HG02884 (cell line): ENCODE measurements around the gene GLRA3.
"Not testable (repeated sequence)": the region's sequence is repeated elsewhere in the genome, so short reads cannot be mapped to it uniquely, and the experiment has no call there.

Experiments
- ATAC-seq: cut with Tn5 transposase; IDR thresholded peaks from one replicate; pipeline ENCODE4 v1.9.1; 2021; ENCODE audit warnings: mild to moderate bottlenecking, moderate library complexity; ENCODE audit not compliant: unreplicated experiment

The GLRA3 gene

DNA sequence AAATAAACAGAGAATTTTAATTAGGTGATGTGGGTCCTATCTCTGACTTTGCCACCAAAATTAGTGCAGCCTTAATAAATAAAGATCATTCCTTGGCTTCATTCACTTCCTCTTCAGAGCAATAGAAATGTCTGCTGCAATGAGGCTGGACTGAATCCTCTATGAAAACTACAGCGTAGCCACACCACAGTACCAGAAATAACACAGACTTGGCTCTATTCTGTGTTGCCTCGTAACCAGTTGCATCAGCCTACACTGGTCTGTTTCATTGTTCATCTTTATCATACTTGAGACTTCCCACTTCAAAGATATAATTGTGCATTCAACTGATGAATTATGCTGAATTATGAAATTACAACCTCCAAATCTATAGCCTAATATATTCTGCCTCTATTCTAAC is 15.8 kb downstream of the GLRA3 start:
- ATAC-seq, result no peak

DNA sequence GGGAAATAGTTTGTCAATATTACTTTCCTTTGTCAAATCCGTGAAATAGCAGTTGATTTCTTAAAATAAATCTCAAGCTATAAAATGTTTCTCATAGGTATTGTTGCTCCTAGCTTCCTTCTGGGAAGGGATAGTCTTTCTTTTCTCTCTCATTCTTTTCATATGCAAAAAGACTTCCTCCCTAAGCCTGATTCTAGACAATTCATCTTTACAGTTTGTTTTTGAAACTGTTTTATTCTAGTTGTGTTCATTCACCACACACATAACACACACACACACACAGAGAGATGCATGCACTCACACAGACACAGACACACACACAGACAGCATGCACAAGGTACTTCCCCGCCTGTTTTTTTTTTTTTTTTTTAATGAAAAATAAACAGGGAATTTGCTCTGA is 18.2 kb downstream of the GLRA3 start:
- no peak for ATAC-seq

DNA sequence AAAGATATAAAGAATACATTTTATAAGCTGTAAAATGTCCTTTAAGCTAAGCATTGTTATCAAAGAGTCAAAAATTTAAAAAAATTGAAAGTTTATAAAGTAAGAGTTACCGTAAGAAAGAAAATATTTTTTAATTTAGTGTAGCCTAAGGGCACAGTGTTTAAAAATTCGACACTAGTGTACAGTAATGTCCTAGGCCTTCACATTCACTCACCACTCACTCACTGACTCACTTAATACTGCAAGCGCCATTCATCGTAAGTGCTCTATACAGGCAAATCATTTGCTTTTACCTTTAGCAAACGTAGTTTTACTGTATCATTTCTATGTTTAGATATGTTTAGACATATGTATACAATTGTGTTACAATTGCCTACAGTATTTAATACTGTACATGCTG is 20.2 kb downstream of the GLRA3 start:
- ATAC-seq, result no peak

DNA sequence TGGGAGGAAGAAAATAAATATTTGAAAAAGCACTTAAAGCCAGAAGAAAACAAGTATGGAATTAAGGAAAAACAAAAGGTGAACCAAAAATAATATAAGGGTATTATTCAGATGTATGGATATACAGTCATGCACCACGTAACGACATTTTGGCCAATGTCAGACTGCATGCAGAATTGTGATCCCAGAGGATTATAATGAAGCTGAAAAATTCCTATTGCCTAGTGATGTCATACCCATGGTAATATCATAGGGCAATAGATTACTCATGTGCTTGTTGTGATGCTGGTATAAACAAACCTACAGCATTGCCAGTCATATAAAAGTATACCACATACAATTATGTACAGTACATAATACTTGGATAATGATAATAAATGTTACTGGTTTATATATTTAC is 20.9 kb downstream of the GLRA3 start:
- ATAC-seq, result no peak

DNA sequence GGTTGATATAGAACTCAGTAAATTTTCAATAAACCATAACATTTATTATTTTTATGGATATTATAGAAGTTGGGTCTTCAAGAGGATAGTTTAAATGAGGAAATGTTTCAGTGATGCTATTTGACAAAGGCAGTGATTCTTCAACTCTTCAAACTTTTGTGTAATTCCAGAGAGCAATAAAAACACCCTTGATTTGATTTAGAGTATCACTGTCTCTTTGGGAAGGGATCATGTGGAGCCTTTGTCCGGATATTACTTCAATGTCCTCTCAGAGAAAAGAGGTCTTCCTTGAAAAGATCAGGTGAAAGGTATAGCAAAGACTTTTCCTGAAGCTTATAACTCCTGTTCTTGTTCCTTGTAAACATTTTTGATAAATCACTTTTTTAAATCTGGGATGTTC is 23.3 kb downstream of the GLRA3 start:
- ATAC-seq, result no peak

- no peak for ATAC-seq
These were observed 34.4 kb downstream of the GLRA3 start for GRCh38 chr4:174794543-174795094.

DNA sequence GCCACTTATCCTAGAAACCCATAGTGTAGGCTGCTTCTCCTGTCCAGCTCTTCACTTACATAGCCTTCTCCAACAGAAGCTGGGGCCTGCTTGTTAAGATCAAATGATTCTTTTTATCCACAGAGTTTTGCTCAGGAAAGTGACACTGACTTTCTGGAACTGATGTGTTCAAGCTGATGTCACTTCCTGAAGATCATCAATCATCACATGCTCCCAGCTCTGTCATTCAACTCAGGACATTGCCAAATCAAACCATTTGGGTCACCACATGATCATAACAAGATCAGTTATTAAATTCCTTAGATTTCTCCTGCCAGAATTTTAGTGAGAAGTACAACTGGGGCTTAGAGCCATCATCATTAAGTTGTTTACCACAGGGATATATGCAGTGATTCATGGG is 39.4 kb downstream of the GLRA3 start:
- no peak for ATAC-seq

DNA sequence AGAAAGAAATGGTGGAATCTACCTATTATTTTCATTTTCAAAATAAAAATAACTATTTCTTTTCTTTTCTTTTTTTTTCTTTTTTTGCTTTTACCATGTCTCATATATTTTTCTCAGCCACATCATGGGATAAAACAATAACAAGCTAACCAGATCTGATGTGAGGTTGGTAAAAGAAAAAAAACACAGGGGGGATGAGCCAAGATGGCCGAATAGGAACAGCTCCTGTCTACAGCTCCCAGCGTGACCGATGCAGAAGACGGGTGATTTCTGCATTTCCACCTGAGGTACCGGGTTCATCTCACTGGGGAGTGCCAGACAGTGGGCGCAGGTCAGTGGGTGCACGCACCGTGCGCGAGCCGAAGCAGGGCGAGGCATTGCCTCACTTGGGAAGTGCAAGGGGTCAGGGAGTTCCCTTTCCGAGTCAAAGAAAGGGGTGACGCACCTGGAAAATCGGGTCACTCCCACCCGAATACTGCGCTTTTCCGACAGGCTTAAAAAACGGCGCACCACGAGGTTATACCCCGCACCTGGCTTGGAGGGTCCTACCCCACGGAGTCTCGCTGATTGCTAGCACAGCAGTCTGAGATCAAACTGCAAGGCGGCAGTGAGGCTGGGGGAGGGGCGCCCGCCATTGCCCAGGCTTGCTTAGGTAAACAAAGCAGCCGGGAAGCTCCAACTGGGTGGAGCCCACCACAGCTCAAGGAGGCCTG is 50.6 kb downstream of the GLRA3 start:
- ATAC-seq, result not testable (repeated sequence)

GRCh38 chr4:174775366-174775765 is 53.7 kb downstream of the GLRA3 start:
- ATAC-seq, result no peak

- peak; percentile 62 for ATAC-seq
These were observed 64.8 kb downstream of the GLRA3 start for GRCh38 chr4:174764105-174764729.

GRCh38 chr4:174763454-174764104 is 65.5 kb downstream of the GLRA3 start:
- ATAC-seq, result peak; percentile 89

DNA sequence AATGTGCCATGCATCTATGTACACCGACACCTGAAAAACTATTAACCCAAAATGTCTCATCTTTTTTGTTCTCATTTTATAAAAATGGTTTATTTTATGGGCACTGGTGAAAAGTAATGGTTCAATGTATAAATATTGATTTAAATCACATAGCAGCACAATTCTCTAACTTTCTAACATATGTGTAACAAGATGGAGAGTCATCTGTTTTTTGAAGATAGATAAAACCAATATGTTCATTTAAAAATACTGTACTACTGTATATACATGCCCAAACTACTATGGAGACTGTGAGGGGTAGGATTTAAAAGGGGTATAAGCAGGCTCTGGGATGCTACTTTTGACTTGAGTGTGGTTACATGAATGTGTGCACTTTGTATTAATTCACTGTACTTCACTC is 67.6 kb downstream of the GLRA3 start:
- ATAC-seq, result no peak

- no peak for ATAC-seq
These were observed 71.3 kb downstream of the GLRA3 start for GRCh38 chr4:174757736-174758135.

DNA sequence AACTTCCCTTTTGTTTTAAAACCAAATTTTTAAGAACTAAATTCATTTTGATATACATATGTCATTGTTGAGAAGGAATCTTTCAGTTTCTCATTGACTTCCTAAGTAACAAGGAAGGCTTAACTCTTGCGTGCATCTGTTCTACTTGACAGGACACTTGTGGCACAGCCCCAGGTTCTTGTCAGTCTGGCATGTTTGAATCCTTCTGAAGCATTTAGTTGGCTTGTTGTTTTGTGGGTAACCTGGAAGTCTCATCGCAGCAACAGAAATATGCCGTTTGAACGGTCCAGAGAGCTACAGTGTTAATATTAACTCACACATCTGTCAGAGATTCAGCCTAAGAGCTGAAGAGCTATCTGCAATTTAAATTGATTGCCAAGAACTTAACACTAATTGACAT is 76.0 kb downstream of the GLRA3 start:
- no peak for ATAC-seq

DNA sequence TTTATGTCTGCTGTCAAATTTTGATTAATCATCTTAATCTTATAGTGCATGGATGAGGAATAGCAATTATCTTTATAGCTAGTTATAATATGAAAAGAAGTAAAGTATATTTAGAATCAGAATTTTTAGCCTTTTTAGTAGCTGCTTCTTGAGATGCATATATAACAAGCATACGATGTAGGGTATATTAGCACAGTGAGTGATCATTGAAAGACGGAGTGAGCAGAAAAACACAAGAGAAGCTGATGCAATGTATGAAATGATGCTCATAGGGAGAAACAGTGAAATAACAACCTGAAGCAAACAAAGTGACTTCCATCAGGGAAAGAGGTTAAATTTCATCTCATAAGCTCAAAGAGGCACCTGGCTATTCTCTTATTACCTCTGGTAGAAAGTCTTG is 77.0 kb downstream of the GLRA3 start:
- ATAC-seq, result no peak

DNA sequence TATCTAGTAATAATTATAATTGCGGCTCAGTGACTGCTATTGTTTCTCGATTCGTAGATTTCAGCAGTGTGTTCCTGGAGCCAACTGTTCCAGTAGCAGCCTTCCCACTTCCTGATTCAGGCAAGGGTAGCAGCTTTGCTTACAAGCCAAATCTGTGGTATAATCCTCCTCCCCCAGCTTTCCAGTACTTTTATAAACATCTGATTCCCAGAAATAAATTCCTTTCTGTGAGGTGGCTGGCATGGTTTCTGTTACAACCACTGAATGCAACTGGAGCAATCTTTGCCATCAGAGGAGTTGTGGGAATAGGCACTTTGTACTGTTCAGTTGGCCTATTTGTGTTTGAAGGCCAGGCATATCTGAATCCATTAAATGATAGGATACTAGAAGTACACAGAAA is 80.0 kb downstream of the GLRA3 start:
- ATAC-seq, result no peak

DNA sequence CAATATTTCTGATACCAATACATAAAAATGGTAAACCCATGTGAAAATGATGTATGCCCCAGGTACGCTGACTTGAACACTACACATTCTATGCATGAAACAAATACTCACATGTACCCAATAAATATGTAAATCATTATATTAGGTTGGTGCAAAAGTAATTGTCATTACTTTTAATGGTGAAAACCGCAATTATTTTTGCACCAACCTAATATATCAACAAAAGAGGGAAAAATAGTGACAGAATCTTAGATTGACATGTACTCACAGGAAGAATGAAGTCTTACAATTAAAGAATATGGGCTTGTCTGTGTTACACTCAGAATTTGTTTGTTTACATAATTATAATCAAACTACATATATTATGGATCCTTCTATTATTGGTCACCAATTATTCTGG is 82.3 kb downstream of the GLRA3 start:
- no peak for ATAC-seq

DNA sequence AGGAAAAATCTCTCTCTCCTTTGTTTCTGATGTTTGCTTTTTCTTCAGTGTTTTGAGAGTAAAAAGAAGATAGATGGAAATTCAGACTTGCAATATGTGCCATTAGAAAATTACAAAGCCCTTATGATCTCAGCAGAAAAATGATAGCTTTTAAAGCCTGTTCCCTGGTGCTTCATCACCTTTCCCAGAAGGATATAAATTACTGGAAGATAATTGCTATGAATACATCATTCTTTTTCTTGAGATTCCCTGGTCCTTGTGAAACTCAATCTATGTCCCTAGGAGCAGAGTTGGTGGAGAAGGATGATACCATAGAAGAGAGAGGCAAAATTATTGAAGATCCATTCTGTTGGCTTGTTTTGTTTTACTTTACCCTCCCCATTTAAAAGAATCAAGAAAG is 86.5 kb downstream of the GLRA3 start:
- no peak for ATAC-seq

DNA sequence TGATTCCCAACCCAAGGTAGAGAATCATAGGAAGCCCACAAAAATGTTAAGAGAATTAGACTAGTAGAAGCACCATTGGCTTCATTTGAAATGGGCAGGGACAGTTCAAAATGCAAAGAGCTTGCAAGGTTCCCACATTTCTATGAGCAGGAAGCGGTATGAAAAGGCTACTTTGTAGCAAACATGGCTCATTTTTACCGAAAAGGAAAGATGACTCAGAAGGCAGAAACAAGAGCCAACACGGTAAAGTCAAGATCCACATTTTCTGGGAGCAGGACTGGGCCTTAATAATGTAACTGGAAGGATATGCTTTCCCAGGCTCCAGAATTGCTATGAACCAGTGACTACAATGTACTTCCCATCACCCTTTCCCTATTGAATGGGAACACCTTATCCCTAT is 89.5 kb downstream of the GLRA3 start:
- ATAC-seq, result no peak

GRCh38 chr4:174734181-174734580 is 94.9 kb downstream of the GLRA3 start:
- ATAC-seq, result no peak

DNA sequence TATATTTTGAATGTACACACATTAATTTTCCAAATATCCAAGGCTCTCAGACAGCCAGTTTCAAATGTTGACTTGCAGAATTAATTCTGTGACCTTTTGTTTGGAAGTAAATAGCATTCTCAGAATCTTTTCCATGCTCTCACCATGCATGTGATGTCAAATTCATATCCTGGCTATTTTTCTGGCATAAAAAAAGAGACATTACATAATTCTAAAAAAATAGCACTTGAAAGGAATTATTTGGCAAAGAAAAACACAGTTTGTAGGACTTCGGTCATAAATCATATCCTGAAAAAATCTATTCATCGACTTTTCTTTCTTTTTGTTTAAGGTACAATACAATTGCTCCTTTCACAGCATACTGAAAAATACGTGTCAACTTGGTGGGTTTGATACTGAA is 111.2 kb downstream of the GLRA3 start:
- no peak for ATAC-seq
